A549 treated with AZD9567 at 1 μM for 4 hours (cell line): ENCODE data around the gene PLAAT3. TPM values are rescaled to one million over a fixed set of nuclear protein-coding genes. Genes with fewer than 3 reads are reported as not detected.

Experiments used
- total RNA-seq: library from RNA; stranded (reverse); fragments of 200-300 nt; extraction: Qiagen RNA extraction; gene quantifications from 5 replicates; pipeline ENCODE4 v1.2.3, GENCODE V29; 2022; ENCODE audit not compliant: insufficient read depth

The PLAAT3 gene
- 34.5 to 64.2 TPM (median 57.4 TPM) in 5 replicates for total RNA-seq

DNA sequence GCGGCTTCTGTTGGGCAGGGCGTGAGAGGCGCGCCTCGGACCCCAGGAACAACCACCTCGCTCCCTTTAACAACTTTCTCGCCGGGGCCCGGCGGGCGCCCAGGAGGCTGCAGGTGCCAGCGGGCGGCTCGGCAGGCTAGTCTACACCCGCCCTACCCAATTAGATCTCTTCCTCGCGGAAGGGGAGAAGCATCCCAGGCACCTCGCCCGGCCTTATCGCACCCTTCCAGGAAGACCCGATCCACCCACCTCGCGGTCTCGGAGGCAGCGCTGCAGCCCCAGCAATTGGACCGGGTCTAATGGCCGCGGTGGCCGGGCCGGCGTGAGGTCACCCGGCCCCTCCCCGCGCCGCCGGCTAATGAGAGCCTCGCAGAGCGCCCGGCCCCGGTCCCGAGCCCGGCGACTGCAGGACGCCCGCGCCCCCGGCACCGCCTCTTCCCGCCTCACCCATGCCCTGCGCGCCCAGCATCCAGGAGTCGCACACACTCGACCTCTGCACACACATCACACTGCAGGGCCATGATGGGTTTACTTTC is at the start of gene PLAAT3:
Gene PLAAT3, minus strand, starts transcription at position 298 of the 536 bp plus-strand sequence. CDS start 419 bp downstream, outside the sequence.

DNA sequence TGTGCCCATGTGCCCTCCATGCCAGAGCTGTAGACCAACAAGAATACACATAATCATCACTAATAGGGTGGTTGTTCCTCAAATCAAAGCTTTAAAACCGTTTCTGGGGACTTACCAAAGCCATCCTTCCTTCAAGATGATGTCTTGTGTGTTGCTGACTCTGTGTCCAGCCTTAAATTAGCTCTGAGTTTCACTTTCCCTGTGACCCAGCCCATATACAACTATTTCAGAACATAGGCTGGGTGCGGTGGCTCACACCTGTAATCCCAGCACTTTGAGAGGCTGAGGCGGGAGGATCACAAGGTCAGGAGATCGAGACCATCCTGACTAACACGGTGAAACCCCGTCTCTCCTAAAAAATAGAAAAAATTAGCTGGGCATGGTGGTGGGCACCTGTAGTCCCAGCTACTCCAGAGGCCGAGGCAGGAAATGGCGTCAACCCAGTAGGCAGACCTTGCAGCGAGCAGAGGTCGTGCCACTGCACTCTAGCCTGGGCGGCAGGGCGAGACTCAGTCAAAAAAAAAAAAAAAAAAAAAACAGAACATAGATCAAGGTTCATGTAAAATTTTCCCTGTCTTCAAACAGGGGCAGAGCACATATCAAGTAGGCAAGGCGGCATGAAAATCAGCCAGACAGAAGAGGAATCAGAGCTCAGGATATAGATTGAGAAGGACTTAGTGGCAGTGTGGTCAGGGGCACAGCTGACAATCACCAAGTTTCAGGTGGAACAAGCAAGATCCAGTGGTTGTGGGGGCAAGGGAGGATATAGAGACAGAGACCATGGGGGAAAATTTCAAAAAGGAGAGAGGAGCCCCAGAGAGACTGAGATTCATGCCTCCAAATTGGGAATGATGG is 50.8 kb downstream of the PLAAT3 start, which contains the start of gene PLAAT2:
Gene PLAAT2, minus strand, starts transcription at position 179 of the 855 bp plus-strand sequence. Its CDS starts 55 bp downstream, at position 124.

DNA sequence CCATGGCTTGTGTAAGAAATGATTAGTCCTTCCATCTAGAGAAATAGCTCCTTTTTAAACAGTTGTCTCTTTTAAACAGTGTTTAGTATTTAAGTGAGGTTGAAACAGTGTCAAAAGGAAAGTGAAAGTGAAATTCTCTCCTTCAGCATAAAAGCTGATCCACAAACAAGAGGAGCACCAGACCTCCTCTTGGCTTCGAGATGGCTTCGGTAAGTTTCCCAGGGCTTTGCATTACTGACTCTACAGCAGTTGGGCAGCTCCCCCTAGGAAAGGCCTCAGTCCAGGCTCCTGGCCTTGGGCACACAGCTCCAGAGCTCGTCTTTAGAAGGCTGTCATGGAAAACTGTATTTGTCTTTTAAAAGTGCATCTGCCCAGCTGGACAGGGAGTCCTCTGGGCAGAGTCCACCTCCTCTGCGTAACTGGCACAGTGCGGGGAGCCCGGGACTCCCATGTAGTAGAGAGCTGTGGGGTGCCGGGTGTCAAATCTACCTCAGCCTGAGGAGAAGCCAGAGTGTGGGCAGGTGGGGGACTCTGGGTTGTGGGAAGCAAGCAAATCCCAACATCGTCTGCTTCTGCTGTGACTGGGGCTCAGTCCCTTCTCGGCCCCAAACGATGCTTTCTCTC is 77.5 kb downstream of the PLAAT3 start, which contains the start of gene PLAAT4:
Gene PLAAT4, plus strand, starts transcription at position 140 of the 624 bp plus-strand sequence. Its CDS starts 61 bp downstream, at position 201.

Other genes with a start within 250 kb of the PLAAT3 start
- not detected in 5 replicates for gene SLC22A9, start 244.6 kb downstream of the PLAAT3 start, total RNA-seq
- not detected in 5 replicates for gene PLAAT5, start 123.3 kb downstream of the PLAAT3 start, total RNA-seq
- not detected in 5 replicates for gene LGALS12, start 108.3 kb downstream of the PLAAT3 start, total RNA-seq
- gene PLAAT4, start 77.6 kb downstream of the PLAAT3 start, total RNA-seq, result 1.5 to 2.4 TPM (median 1.9 TPM) in 4 of 5 replicates, not detected in the other
- 0.28 to 0.35 TPM (median 0.33 TPM) in 4 of 5 replicates, not detected in the other for gene PLAAT2, start 51.1 kb downstream of the PLAAT3 start, total RNA-seq
- 28.2 to 31.5 TPM (median 30.7 TPM) in 5 replicates for gene ATL3, start 56.9 kb upstream of the PLAAT3 start, total RNA-seq
- 101 to 141 TPM (median 103 TPM) in 5 replicates for gene RTN3, start 67.1 kb upstream of the PLAAT3 start, total RNA-seq
- 5.4 to 7.7 TPM (median 6.5 TPM) in 5 replicates for gene ZFTA, start 154.3 kb upstream of the PLAAT3 start, total RNA-seq
- gene SPINDOC, start 199.0 kb upstream of the PLAAT3 start, total RNA-seq, result 36.4 to 53.3 TPM (median 51.8 TPM) in 5 replicates
- 24.7 to 26.8 TPM (median 26.4 TPM) in 5 replicates for gene MARK2, start 224.7 kb upstream of the PLAAT3 start, total RNA-seq